Measurements from ENCODE around the gene JAG1.

Gene JAG1

DNA sequence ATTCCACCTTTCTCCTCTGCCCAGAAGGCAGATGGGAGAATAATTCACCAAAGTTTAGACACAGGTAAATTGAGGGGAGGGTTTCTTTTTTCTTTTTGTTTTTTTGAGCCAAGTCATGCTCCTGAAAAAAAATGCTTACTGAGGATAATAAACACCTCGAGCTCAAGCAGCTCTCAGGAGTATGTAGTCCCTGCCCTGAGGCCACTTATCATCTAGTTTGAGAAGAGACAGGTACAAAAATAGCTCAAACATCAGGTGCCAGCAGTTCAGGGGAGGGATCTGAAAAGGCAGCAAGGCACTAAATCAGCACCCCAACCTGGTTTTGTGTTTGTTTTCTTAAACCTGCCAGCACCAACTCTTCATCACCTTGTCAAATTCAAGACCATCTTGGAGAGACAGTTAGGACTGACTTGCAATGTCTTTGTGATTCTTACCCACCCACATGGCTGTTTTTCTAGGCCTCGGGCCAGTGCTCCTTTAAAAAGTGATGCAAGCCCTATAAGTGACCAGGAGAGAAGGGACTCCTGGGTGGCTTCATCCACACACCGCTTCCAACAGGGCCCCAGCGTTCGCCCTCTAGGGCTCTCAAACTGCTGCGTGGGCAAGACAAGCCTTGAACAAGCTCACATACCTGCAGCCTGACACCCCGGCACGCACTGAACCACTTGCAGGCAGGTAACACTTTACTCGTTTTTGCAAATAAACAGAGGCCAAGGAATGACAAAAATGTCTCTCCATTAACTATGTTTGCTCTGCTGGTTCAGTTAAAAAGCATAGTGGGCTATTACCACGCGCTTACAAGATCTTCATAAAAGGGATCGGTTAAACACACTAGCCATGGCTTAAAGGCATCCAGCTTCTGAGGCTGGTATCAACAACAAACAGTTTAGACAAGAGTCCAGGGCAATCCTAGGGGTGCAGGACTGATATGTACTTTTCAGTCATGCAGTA, 13.9 kb downstream of the JAG1 start:
- TF ChIP-seq, protein P1, sequence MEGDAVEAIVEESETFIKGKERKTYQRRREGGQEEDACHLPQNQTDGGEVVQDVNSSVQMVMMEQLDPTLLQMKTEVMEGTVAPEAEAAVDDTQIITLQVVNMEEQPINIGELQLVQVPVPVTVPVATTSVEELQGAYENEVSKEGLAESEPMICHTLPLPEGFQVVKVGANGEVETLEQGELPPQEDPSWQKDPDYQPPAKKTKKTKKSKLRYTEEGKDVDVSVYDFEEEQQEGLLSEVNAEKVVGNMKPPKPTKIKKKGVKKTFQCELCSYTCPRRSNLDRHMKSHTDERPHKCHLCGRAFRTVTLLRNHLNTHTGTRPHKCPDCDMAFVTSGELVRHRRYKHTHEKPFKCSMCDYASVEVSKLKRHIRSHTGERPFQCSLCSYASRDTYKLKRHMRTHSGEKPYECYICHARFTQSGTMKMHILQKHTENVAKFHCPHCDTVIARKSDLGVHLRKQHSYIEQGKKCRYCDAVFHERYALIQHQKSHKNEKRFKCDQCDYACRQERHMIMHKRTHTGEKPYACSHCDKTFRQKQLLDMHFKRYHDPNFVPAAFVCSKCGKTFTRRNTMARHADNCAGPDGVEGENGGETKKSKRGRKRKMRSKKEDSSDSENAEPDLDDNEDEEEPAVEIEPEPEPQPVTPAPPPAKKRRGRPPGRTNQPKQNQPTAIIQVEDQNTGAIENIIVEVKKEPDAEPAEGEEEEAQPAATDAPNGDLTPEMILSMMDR (IDR thresholded peaks at IDR 0.05; ENCODE audit: insufficient read depth, low read depth, low read length, missing control alignments): no peak
- DNase-seq (ENCODE audit: low read depth): no peak

DNA sequence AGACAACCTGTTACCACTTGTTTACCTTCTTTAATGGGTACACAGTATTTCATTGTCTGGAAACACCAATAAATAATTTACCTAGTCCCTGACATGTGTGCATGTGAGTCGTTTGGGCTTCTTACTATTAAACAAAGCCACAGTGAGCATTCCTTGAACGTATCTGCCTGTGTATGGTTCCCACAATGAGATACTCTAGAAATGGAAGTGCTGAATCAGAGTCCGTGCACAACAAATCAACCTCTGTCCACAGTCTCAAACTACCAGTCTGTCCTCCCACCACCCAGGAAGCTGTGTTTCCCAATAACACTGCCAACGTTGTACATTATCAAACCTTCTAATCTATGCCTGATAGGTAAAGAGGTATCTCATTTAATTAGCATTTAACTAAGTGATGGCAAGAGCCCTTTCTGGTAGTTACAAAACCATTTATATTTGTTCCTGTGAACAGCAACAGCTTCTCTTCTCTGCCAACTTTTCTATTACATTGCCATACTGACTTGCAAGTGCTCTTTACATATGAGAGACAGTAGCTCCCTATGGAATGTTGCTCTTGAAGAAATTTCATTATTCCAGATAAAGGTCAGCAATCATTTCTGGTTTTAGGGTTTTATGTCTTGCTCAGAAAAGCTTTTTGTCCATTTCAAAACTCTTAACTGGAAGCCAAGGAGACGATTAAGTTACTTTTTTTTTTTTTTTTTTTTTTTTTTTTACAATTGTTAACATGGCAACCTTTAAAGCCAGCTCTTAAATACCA, 14.7 kb downstream of the JAG1 start:
- DNase-seq (ENCODE audit: low read depth): no peak
- no peak overlapping the region for H3K4me3 ChIP-seq (ENCODE audit: low read depth, low read length)
- TF ChIP-seq, protein P1 (IDR thresholded peaks at IDR 0.05; ENCODE audit: insufficient read depth, low read depth, low read length, missing control alignments): no peak

More for the DNA sequence above, 13.9 kb downstream of the JAG1 start:
- no peak overlapping the region for H3K4me3 ChIP-seq (ENCODE audit: low read depth, low read length)

DNA sequence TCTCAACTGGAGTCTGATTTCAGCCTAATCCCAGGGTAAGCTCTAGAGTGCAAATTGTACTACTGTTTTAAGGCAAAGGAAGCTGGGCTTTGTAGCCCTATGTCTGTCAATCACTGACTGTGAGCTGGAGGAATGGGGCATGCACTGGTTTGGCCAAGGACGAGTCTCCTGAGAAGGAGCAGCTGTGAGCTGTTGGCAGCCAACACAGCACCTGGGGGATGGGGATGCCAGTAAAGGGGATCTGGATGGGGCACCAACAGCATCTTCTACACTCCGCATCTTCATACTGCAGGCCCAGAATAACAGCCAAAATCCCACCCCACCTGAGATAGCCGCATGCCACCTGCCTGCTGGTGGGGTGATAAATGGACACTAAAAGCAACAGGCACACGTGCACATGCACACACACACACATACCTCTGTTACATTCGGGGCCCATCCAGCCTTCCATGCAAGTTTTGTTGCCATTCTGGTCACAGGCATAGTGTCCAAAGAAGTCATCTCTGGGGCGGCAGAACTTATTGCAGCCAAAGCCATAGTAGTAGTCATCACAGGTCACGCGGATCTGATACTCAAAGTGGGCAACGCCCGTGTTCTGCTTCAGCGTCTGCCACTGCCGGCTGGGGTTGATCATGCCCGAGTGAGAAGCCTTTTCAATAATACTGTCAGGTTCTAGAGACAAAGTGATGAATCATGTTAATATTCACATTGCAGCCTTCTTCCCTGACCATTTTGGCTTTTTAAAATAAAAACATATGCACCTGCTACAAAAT, 15.6 kb downstream of the JAG1 start:
- DNase-seq (ENCODE audit: low read depth): no peak
- TF ChIP-seq, protein P1 (IDR thresholded peaks at IDR 0.05; ENCODE audit: insufficient read depth, low read depth, low read length, missing control alignments): no peak

DNA sequence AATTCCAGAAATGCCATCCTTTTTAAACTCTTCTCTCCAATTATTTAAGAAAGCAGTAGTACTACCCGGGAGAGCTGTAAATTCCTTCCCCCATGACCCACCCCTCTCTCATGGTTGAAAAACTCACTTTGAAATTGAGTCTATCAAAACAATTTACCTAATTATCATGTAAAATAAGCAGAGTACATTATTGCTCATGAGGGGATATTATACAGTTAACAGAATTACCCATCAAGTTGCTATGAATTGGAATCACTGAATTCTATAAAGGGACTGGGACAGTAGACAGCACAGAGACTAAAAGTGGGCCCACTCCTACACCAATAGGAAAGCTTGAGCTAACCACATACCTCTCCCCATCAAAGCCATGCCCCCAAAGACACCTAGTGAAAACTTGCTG, 16.3 kb downstream of the JAG1 start:
- no peak overlapping the region for H3K4me3 ChIP-seq (ENCODE audit: low read depth, low read length)
- no peak for DNase-seq (ENCODE audit: low read depth)
- TF ChIP-seq, protein P1 (IDR thresholded peaks at IDR 0.05; ENCODE audit: insufficient read depth, low read depth, low read length, missing control alignments): no peak

More for the DNA sequence above, 15.6 kb downstream of the JAG1 start:
- H3K4me3 ChIP-seq (ENCODE audit: low read depth, low read length): no peak overlapping the region

DNA sequence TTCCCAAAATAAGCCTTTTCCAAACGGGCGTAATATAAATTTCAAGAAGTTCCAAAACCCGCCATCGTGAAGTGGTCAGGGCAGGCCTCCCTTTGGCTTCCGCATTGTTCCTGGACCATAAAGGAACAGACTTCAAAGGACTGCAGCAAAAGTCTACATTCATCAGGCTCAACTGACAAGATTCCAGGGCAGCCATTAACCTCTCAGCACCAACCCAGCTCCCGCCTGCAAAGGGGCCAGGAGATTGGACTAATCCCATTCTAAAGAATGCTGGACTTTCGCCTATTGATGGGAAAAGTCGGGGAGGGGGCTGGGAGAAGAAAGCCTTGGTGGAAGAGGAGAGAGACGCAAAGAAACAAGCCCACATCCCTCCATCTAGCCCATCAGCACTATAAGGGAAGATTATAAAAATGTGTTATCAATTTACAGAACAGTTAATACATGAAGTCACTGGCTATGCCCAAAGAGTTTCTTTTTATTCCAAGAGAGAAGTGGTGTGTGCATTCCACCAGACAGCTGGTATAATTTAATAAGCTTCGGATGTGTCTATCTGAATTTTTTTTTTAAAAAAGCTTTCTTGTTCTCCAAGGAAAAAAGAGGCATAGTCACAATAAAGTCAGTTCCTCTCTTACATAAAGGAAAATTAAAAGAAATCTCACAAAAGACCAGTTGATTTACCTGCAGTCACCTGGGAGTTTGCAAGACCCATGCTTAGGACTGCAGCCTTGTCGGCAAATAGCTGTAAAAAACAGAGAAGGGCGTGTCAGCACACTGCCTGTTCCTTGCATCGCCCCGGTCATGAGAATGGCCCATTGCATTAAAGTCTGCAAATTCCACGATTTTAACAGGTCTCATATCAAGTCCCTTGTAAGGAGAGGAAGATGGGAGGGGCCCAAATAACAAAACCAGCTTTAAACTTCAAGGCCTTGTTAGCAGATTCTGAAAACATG, 17.8 kb downstream of the JAG1 start:
- no peak for DNase-seq (ENCODE audit: low read depth)
- TF ChIP-seq, protein P1 (IDR thresholded peaks at IDR 0.05; ENCODE audit: insufficient read depth, low read depth, low read length, missing control alignments): no peak
- no peak overlapping the region for H3K4me3 ChIP-seq (ENCODE audit: low read depth, low read length)
